Trophoblast cell (in vitro differentiated cells and primary cell): ENCODE data around the gene BRSK1.
A peak's percentile ranks its signal among the peaks of the same experiment; 100 is the strongest.
"Not testable (repeated sequence)": the region's sequence is repeated elsewhere in the genome, so short reads cannot be mapped to it uniquely, and the experiment has no call there.

Experiments used
- DNase-seq, 2 donors: peaks; one replicate each; pipeline ENCODE4 v3.0.0-alpha.2; 2016
- H2AFZ ChIP-seq: 2 replicates; pipeline ENCODE4 v1.6.1; 2013; ENCODE audit warnings: low read length, moderate library complexity, mild to moderate bottlenecking; ENCODE audit not compliant: insufficient read depth, poor library complexity
- H2AK5ac ChIP-seq: 2 replicates; pipeline ENCODE4 v1.6.1; 2013; ENCODE audit warnings: mild to moderate bottlenecking, low read length
- H2BK120ac ChIP-seq: 2 replicates; pipeline ENCODE4 v1.6.1; 2013; ENCODE audit warnings: low read length, mild to moderate bottlenecking, moderate library complexity; ENCODE audit not compliant: insufficient read depth, poor library complexity
- H2BK12ac ChIP-seq: 2 replicates; pipeline ENCODE4 v1.6.1; 2013; ENCODE audit warnings: mild to moderate bottlenecking, low read length, moderate library complexity
- H2BK5ac ChIP-seq: 2 replicates; pipeline ENCODE4 v1.6.1; 2013; ENCODE audit warnings: low read length, low read depth, moderate library complexity, mild to moderate bottlenecking; ENCODE audit not compliant: poor library complexity
- H3K14ac ChIP-seq: 2 replicates; pipeline ENCODE4 v1.6.1; 2013; ENCODE audit warnings: mild to moderate bottlenecking, low read length
- H3K18ac ChIP-seq: 2 replicates; pipeline ENCODE4 v1.6.1; 2013; ENCODE audit warnings: mild to moderate bottlenecking, low read length
- H3K23ac ChIP-seq: 2 replicates; pipeline ENCODE4 v1.6.1; 2013; ENCODE audit warnings: low read length
- H3K27ac ChIP-seq: 2 replicates; pipeline ENCODE4 v1.5.1; 2013; ENCODE audit warnings: low read depth, mild to moderate bottlenecking, inconsistent platforms, low read length, moderate library complexity
- H3K27me3 ChIP-seq: 2 replicates; pipeline ENCODE4 v1.6.1; 2013; ENCODE audit warnings: inconsistent platforms, mild to moderate bottlenecking, low read length, moderate library complexity; ENCODE audit not compliant: insufficient read depth
- H3K36me3 ChIP-seq, 2 experiments: 1 replicate in 1 of 2; 2 replicates in 1 of 2; pipeline ENCODE4 v1.6.1; 2013; ENCODE audit warnings: low read length in 2 of 2, mild to moderate bottlenecking in 2 of 2, moderate library complexity in 1 of 2; ENCODE audit not compliant: insufficient read depth in 2 of 2, control insufficient read depth in 1 of 2
- H3K4ac ChIP-seq: 2 replicates; pipeline ENCODE4 v1.6.1; 2013; ENCODE audit warnings: low read depth, mild to moderate bottlenecking, low read length, moderate library complexity
- H3K4me1 ChIP-seq, 2 experiments: 1 replicate in 1 of 2; 2 replicates in 1 of 2; pipeline ENCODE4 v1.6.1; 2013; ENCODE audit warnings: low read length in 2 of 2, mild to moderate bottlenecking in 2 of 2, moderate library complexity in 1 of 2; ENCODE audit not compliant: insufficient read depth in 2 of 2, control insufficient read depth in 1 of 2
- H3K4me2 ChIP-seq: 2 replicates; pipeline ENCODE4 v1.6.1; 2013; ENCODE audit warnings: inconsistent platforms, mild to moderate bottlenecking, low read length, moderate library complexity
- H3K4me3 ChIP-seq: 2 replicates; pipeline ENCODE4 v1.5.1; 2013; ENCODE audit warnings: mild to moderate bottlenecking, low read depth, low read length, inconsistent platforms
- H3K79me1 ChIP-seq: one replicate; pipeline ENCODE4 v1.6.1; 2013; ENCODE audit warnings: low read length
- H3K79me2 ChIP-seq: 2 replicates; pipeline ENCODE4 v1.6.1; 2013; ENCODE audit warnings: low read length, mild to moderate bottlenecking; ENCODE audit not compliant: control insufficient read depth, insufficient read depth, poor library complexity
- H3K9ac ChIP-seq: 2 replicates; pipeline ENCODE4 v1.6.1; 2013; ENCODE audit warnings: mild to moderate bottlenecking, low read length
- H3K9me3 ChIP-seq: 2 replicates; pipeline ENCODE4 v1.6.1; 2013; ENCODE audit warnings: low read depth, mild to moderate bottlenecking, control low read depth, inconsistent platforms, low read length; ENCODE audit not compliant: insufficient read depth
- H4K12ac ChIP-seq: 2 replicates; pipeline ENCODE4 v1.6.1; 2013; ENCODE audit warnings: low read depth, mild to moderate bottlenecking, low read length, moderate library complexity
- H4K8ac ChIP-seq: 2 replicates; pipeline ENCODE4 v1.6.1; 2013; ENCODE audit warnings: low read depth, mild to moderate bottlenecking, low read length, moderate library complexity
- H4K91ac ChIP-seq: one replicate; pipeline ENCODE4 v1.6.1; 2013; ENCODE audit warnings: low read depth, mild to moderate bottlenecking, low read length, moderate library complexity
- WGBS: extraction: QIAGEN DNeasy Blood & Tissue Kit; methylation state at CpG from one replicate; pipeline ENCODE4 v1.1.7; 2013; ENCODE audit warnings: missing lambda C conversion rate; ENCODE audit not compliant: insufficient read length, insufficient coverage; ENCODE audit errors: extremely low coverage; 5-methylcytosine and 5-hydroxymethylcytosine counted together

BRSK1 gene

DNA sequence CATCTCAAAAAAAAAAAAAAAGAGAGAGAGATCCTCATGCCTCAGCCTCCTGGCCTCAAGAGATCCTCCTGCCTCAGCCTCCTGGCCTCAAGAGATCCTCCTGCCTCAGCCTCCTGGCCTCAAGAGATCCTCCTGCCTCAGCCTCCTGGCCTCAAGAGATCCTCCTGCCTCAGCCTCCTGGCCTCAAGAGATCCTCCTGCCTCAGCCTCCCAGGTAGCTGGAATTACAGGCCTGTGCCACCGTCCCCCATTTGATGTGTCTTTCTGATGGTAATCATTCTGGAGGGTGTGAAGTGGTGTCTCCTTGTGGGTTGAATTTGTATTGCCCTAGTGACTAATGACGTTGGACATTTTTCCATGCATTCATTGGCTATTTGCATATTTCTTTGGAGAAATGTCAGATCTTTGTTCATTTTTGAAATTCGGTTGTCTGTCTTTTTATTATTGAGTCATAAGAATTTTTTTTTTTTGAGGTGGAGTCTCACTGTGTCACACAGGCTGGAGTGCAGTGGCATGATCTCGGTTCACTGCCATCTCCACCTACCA, 45.0 kb downstream of the BRSK1 start:
- H3K79me2 ChIP-seq, H3K27ac ChIP-seq, H3K18ac ChIP-seq, H4K8ac ChIP-seq, H2BK5ac ChIP-seq, H2BK120ac ChIP-seq, H3K9me3 ChIP-seq, H2AFZ ChIP-seq, H2AK5ac ChIP-seq, H3K4me3 ChIP-seq, H4K12ac ChIP-seq, H3K4ac ChIP-seq, H3K79me1 ChIP-seq, H3K36me3 ChIP-seq, H3K27me3 ChIP-seq, H3K4me1 ChIP-seq, H3K9ac ChIP-seq, H3K14ac ChIP-seq, H4K91ac ChIP-seq, H2BK12ac ChIP-seq, H3K4me2 ChIP-seq, H3K23ac ChIP-seq: not testable (repeated sequence)
- DNase-seq, result peak; percentile 28 to 87
- WGBS, result no CpG with 5 or more reads among the region's 4 CpGs

GRCh38 chr19:55329791-55330190, 46.0 kb downstream of the BRSK1 start:
- not testable (repeated sequence) for H3K36me3 ChIP-seq, H3K27ac ChIP-seq, H3K79me1 ChIP-seq, H3K18ac ChIP-seq, H3K23ac ChIP-seq, H3K9ac ChIP-seq, H2BK12ac ChIP-seq, H3K9me3 ChIP-seq, H2BK120ac ChIP-seq, H2AFZ ChIP-seq, H3K4ac ChIP-seq, H2BK5ac ChIP-seq, H3K79me2 ChIP-seq, H3K14ac ChIP-seq, H3K4me3 ChIP-seq, H4K91ac ChIP-seq, H2AK5ac ChIP-seq, H3K27me3 ChIP-seq, H4K12ac ChIP-seq, H4K8ac ChIP-seq, H3K4me2 ChIP-seq, H3K4me1 ChIP-seq
- DNase-seq, result peak in 1 of 2 donors; percentile 74
- no CpG with 5 or more reads among the region's 6 CpGs for WGBS

DNA sequence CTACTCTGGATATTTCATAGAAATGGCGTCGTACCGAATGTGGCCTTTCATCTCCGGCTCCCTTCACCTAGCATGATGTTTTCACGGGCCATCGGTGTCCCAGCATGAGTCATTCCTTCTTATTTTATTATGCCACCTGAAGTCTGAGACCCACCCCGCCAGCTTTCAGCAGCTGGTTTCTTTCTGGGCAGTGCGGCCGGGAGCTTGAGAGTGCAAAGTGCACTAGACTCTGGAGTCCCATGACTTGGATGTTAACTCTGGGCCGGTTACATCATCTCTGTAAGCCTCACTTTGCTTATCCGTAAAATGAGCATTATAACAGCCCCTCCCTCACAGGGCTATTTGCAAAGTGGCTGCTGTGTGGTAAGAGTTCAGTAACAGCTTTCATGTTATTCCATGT, 50.1 kb downstream of the BRSK1 start:
- H3K4ac ChIP-seq, result no peak overlapping the region
- DNase-seq, result no peak
- H2AK5ac ChIP-seq, result no peak overlapping the region
- H3K36me3 ChIP-seq, result no peaks in the 10 kb centered on the region
- H3K4me2 ChIP-seq, result no peak overlapping the region
- no peak overlapping the region for H4K12ac ChIP-seq
- no peak overlapping the region for H4K91ac ChIP-seq
- no peak overlapping the region for H3K14ac ChIP-seq
- H2BK120ac ChIP-seq, result no peak overlapping the region
- no peak overlapping the region for H3K9ac ChIP-seq
- no peak overlapping the region for H2BK12ac ChIP-seq
- no peak overlapping the region for H3K23ac ChIP-seq
- H4K8ac ChIP-seq, result no peak overlapping the region
- no peak overlapping the region for H3K18ac ChIP-seq
- no peak overlapping the region for H2BK5ac ChIP-seq
- H3K4me1 ChIP-seq, result peaks cover 0 to 6% of the 10 kb centered on the region in 2 experiments
- no peak overlapping the region for H2AFZ ChIP-seq
- no peak overlapping the region for H3K4me3 ChIP-seq
- WGBS, result no CpG with 5 or more reads among the region's 11 CpGs
- peaks cover 4% of the 10 kb centered on the region for H3K79me1 ChIP-seq
- H3K27ac ChIP-seq, result no peak overlapping the region
- no peaks in the 10 kb centered on the region for H3K9me3 ChIP-seq
- H3K27me3 ChIP-seq, result no peaks in the 10 kb centered on the region
- H3K79me2 ChIP-seq, result peaks cover under 1% of the 10 kb centered on the region

DNA sequence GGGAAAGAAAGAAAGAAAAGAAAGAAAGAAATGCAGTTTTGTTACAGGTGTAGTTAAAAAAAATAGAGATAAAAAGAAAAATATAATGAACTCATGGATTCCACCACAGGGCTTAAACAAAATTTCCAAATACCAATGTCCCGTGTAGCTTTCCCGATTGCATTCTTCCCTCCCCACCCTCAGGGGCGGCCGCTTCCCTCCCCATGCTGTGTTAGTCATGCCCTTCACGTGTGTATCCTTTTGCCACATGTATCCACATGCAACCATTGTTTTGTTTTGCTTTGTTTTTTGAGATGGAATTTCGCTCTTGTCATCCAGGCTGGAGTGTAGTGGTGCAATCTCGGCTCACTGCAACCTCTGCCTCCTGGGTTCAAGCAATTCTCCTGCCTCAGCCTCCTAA, 52.3 kb downstream of the BRSK1 start:
- WGBS, result no CpG with 5 or more reads among the region's 7 CpGs
- no peak overlapping the region for H4K12ac ChIP-seq
- no peak overlapping the region for H3K4ac ChIP-seq
- peaks cover 15% of the 10 kb centered on the region for H3K79me1 ChIP-seq
- H2AK5ac ChIP-seq, result no peak overlapping the region
- no peaks in the 10 kb centered on the region for H3K36me3 ChIP-seq
- DNase-seq, result peak; percentile 92 to 95
- no peak overlapping the region for H4K8ac ChIP-seq
- no peak overlapping the region for H3K4me3 ChIP-seq
- peaks cover 3 to 10% of the 10 kb centered on the region in 2 experiments for H3K4me1 ChIP-seq
- H3K27me3 ChIP-seq, result no peaks in the 10 kb centered on the region
- H2BK12ac ChIP-seq, result no peak overlapping the region
- no peak overlapping the region for H2BK5ac ChIP-seq
- no peak overlapping the region for H3K4me2 ChIP-seq
- no peaks in the 10 kb centered on the region for H3K9me3 ChIP-seq
- no peak overlapping the region for H2AFZ ChIP-seq
- H3K14ac ChIP-seq, result no peak overlapping the region
- no peak overlapping the region for H3K27ac ChIP-seq
- H2BK120ac ChIP-seq, result no peak overlapping the region
- H3K9ac ChIP-seq, result no peak overlapping the region
- H3K79me2 ChIP-seq, result peaks cover 8% of the 10 kb centered on the region
- no peak overlapping the region for H3K18ac ChIP-seq
- no peak overlapping the region for H3K23ac ChIP-seq
- no peak overlapping the region for H4K91ac ChIP-seq
